H1 (cell line): Measurements from ENCODE around the gene ZNF691. TPM values are rescaled to one million over a fixed set of nuclear protein-coding genes. Genes with fewer than 3 reads are reported as not detected.

Source experiments
- CTCF ChIA-PET: fragments of 300-600 bp; sonication (Branson Sonifier 250); formaldehyde crosslinking; loops from one replicate; lab custom pipeline; 2021; ENCODE audit not compliant: partially characterized antibody; lab: Charles Lee
- POLR2A ChIA-PET: fragments of 300-600 bp; sonication (Branson Sonifier 250); formaldehyde crosslinking; loops from one replicate; lab custom pipeline; 2021; ENCODE audit warnings: inconsistent platforms; ENCODE audit not compliant: partially characterized antibody; lab: Charles Lee
- DNase-seq, 2 experiments: peaks; one replicate each; pipeline versions ENCODE4 v3.0.0 to v3.0.0-alpha.2; 2010 to 2022; ENCODE audit warnings: low spot score in 2 of 2, low read depth in 1 of 2, mixed read lengths in 1 of 2
- FAIRE-seq: peaks from 2 replicates; lab custom pipeline; 2011; peaks lifted over from hg19 to GRCh38; lab: Jason Lieb, UNC
- H2AFZ ChIP-seq: 2 replicates; pipeline ENCODE4 v1.8.1; 2012; ENCODE audit warnings: low read length, inconsistent platforms
- H2AK5ac ChIP-seq: 2 replicates; pipeline ENCODE4 v1.6.1; 2013; ENCODE audit warnings: low read depth, low read length
- H2BK120ac ChIP-seq: replicated peaks from 2 replicates; pipeline ENCODE3; 2013; ENCODE audit warnings: low read depth, low read length, inconsistent platforms
- H2BK12ac ChIP-seq: 2 replicates; pipeline ENCODE4 v1.6.1; 2013; ENCODE audit warnings: low read depth, low read length
- H2BK15ac ChIP-seq: 2 replicates; pipeline ENCODE4 v1.6.1; 2013; ENCODE audit warnings: low read length
- H2BK20ac ChIP-seq: 2 replicates; pipeline ENCODE4 v1.6.1; 2013; ENCODE audit warnings: low read length
- H2BK5ac ChIP-seq: 2 replicates; pipeline ENCODE4 v1.6.1; 2013; ENCODE audit warnings: low read depth, low read length
- H3K14ac ChIP-seq: 2 replicates; pipeline ENCODE4 v1.6.1; 2013; ENCODE audit warnings: inconsistent platforms; ENCODE audit not compliant: insufficient read length
- H3K18ac ChIP-seq: 2 replicates; pipeline ENCODE4 v1.6.1; 2013; ENCODE audit warnings: low read length; ENCODE audit errors: extremely low read depth
- H3K23ac ChIP-seq: 2 replicates; pipeline ENCODE4 v1.6.1; 2013; ENCODE audit warnings: inconsistent platforms; ENCODE audit not compliant: insufficient read length
- H3K23me2 ChIP-seq: 2 replicates; pipeline ENCODE4 v1.6.1; 2013; ENCODE audit warnings: low read depth, low read length
- H3K27ac ChIP-seq: 2 replicates; pipeline ENCODE4 v1.6.1; 2011; ENCODE audit warnings: low read depth, low read length, inconsistent platforms
- H3K27me3 ChIP-seq, 4 experiments: replicated peaks in 1 of 4; 1 replicate in 1 of 4; 2 replicates in 3 of 4; pipeline versions ENCODE4 v1.6.1 to v1.8.1; 2011 to 2013; ENCODE audit warnings: low read length in 3 of 4, mild to moderate bottlenecking in 3 of 4, inconsistent platforms in 2 of 4, mixed read lengths in 2 of 4, moderate library complexity in 1 of 4; ENCODE audit not compliant: control insufficient read depth in 3 of 4, insufficient read depth in 3 of 4; ENCODE audit errors: extremely low read depth in 1 of 4
- H3K36me3 ChIP-seq, 4 experiments: 2 replicates each; pipeline versions ENCODE4 v1.6.1 to v1.8.1; 2011 to 2013; ENCODE audit warnings: mild to moderate bottlenecking in 4 of 4, low read length in 3 of 4, moderate library complexity in 2 of 4, control low read depth in 1 of 4, inconsistent platforms in 1 of 4; ENCODE audit not compliant: insufficient read depth in 4 of 4, control insufficient read depth in 2 of 4
- H3K4ac ChIP-seq: replicated peaks from 2 replicates; pipeline ENCODE3; 2013; ENCODE audit warnings: low read length, low read depth, mixed read lengths, inconsistent platforms; ENCODE audit not compliant: insufficient read length
- H3K4me1 ChIP-seq, 4 experiments: replicated peaks in 1 of 4; 1 replicate in 1 of 4; 2 replicates in 3 of 4; pipeline versions ENCODE4 v1.6.1 to v1.8.1; 2011 to 2013; ENCODE audit warnings: low read length in 3 of 4, inconsistent platforms in 2 of 4, mixed read lengths in 1 of 4; ENCODE audit not compliant: insufficient read depth in 4 of 4, control insufficient read depth in 3 of 4
- H3K4me2 ChIP-seq, 2 experiments: 2 replicates each; pipeline versions ENCODE4 v1.6.1 to v1.8.1; 2011 to 2013; ENCODE audit warnings: low read depth in 2 of 2, low read length in 2 of 2, control low read depth in 1 of 2, inconsistent platforms in 1 of 2, mild to moderate bottlenecking in 1 of 2; ENCODE audit not compliant: insufficient read depth in 1 of 2
- H3K4me3 ChIP-seq, 4 experiments: fragments of 200-600, 300-600 bp in 1 of 4; sonication (generic), shearing (Covaris generic), sonication (Bioruptor Twin) in 1 of 4; 2 replicates each; pipeline versions ENCODE4 v1.5.1 to v1.8.1; 2011 to 2016; ENCODE audit warnings: low read length in 4 of 4, low read depth in 3 of 4, control low read depth in 2 of 4, inconsistent platforms in 2 of 4, mild to moderate bottlenecking in 2 of 4, mixed read lengths in 1 of 4, moderate library complexity in 1 of 4; ENCODE audit not compliant: insufficient read depth in 2 of 4; ENCODE audit errors: extremely low read depth in 1 of 4
- H3K56ac ChIP-seq: replicated peaks from 2 replicates; pipeline ENCODE3; 2013; ENCODE audit warnings: low read depth, mild to moderate bottlenecking, mixed read lengths, low read length, inconsistent platforms; ENCODE audit not compliant: insufficient read length
- H3K79me1 ChIP-seq: 2 replicates; pipeline ENCODE4 v1.6.1; 2013; ENCODE audit warnings: low read depth, low read length, control low read depth
- H3K79me2 ChIP-seq, 2 experiments: 2 replicates each; pipeline versions ENCODE4 v1.6.1 to v1.8.1; 2012 to 2013; ENCODE audit warnings: low read length in 2 of 2, mild to moderate bottlenecking in 2 of 2, inconsistent platforms in 1 of 2; ENCODE audit not compliant: insufficient read depth in 2 of 2, control insufficient read depth in 1 of 2
- H3K9ac ChIP-seq, 4 experiments: replicated peaks in 1 of 4; 1 replicate in 1 of 4; 2 replicates in 3 of 4; pipeline versions ENCODE4 v1.6.1 to v1.8.1; 2011 to 2013; ENCODE audit warnings: low read depth in 3 of 4, low read length in 3 of 4, control low read depth in 2 of 4, mild to moderate bottlenecking in 2 of 4, moderate library complexity in 2 of 4, inconsistent platforms in 1 of 4; ENCODE audit errors: extremely low read depth in 1 of 4
- H3K9me3 ChIP-seq, 2 experiments: 2 replicates each; pipeline versions ENCODE4 v1.6.1 to v1.8.1; 2012 to 2013; ENCODE audit warnings: mild to moderate bottlenecking in 2 of 2, moderate library complexity in 2 of 2, control low read depth in 1 of 2, inconsistent platforms in 1 of 2, low read depth in 1 of 2, low read length in 1 of 2, mixed read lengths in 1 of 2; ENCODE audit not compliant: insufficient read depth in 2 of 2
- H4K20me1 ChIP-seq, 2 experiments: replicated peaks in 1 of 2; 2 replicates each; pipeline versions ENCODE3 to v1.8.1; 2011 to 2013; ENCODE audit warnings: inconsistent platforms in 2 of 2, low read length in 2 of 2, mild to moderate bottlenecking in 1 of 2; ENCODE audit not compliant: insufficient read depth in 2 of 2, control insufficient read depth in 1 of 2
- H4K5ac ChIP-seq: 2 replicates; pipeline ENCODE4 v1.6.1; 2013; ENCODE audit warnings: low read length, low read depth, mixed read lengths, inconsistent platforms; ENCODE audit not compliant: insufficient read length
- H4K8ac ChIP-seq: 2 replicates; pipeline ENCODE4 v1.8.0; 2013; ENCODE audit warnings: mild to moderate bottlenecking, moderate library complexity, low read length, inconsistent platforms; ENCODE audit not compliant: insufficient read depth; ENCODE audit errors: extremely low read depth
- H4K91ac ChIP-seq: replicated peaks from 2 replicates; pipeline ENCODE3; 2013; ENCODE audit warnings: low read length, mixed read lengths, inconsistent platforms; ENCODE audit not compliant: insufficient read length
- ATF2 ChIP-seq: IDR thresholded peaks from 2 replicates; pipeline ENCODE4 v1.6.1; 2012; ENCODE audit warnings: low read length, inconsistent platforms
- CREB1 ChIP-seq: IDR thresholded peaks from 2 replicates; pipeline ENCODE4 v1.6.1; 2012; ENCODE audit warnings: inconsistent platforms
- TAF1 ChIP-seq: IDR thresholded peaks from 2 replicates; pipeline ENCODE4 v1.6.1; 2011; ENCODE audit warnings: mild to moderate bottlenecking, low read depth, low read length
- WGBS, 2 experiments: shearing (Covaris generic) in 1 of 2; methylation state at CpG; one replicate each; pipeline versions ENCODE4 v1.1.6 to v1.1.7; 2013 to 2015; ENCODE audit warnings: low lambda C conversion rate in 2 of 2, mixed read lengths in 2 of 2, inconsistent platforms in 1 of 2, low coverage in 1 of 2, missing lambda C conversion rate in 1 of 2; ENCODE audit not compliant: insufficient replicate concordance in 2 of 2, insufficient coverage in 1 of 2, insufficient read length in 1 of 2; ENCODE audit errors: extremely low coverage in 1 of 2, missing lambda C conversion rate in 1 of 2; 5-methylcytosine and 5-hydroxymethylcytosine counted together
- polyA plus RNA-seq, 7 experiments: library from polyadenylated mRNA; depleted of rRNA in 3 of 7; stranded (reverse) in 5 of 7; unstranded in 2 of 7; fragments of >200 nt in 5 of 7; fragments of 200-250 nt in 2 of 7; gene quantifications; 1 replicate in 5 of 7; 2 replicates in 1 of 7; 4 replicates in 1 of 7; pipeline versions ENCODE4 v1.2.1 to v1.2.3, GENCODE V29; 2011 to 2013; ENCODE audit warnings: missing spikeins in 2 of 7, mixed read lengths in 2 of 7
- total RNA-seq: library from RNA; stranded (reverse); fragmentation: NEBNext Ultra II Directional; extraction: Animal tissue kit (Norgen Biotek cat#: 25700); gene quantifications from 2 replicates; pipeline ENCODE4 v1.2.1, GENCODE V29; 2021

Gene ZNF691
- total and polyA plus RNA-seq, 2 of the 8 experiments (the other 6 are each of a cell fraction or from before 2014, with no cell fraction given), result 19.5 TPM

- no peak overlapping the region for H3K23ac ChIP-seq
- no peak overlapping the region for H3K4ac ChIP-seq
- H4K91ac ChIP-seq, result no peak overlapping the region
- no peak overlapping the region for H3K56ac ChIP-seq
- no peak overlapping the region for H2BK15ac ChIP-seq
- H3K14ac ChIP-seq, result no peak overlapping the region
- no peak overlapping the region for H2AFZ ChIP-seq
- TF ChIP-seq ATF2 (no peak), CREB1 (no peak), TAF1 (no peak)
- FAIRE-seq, result no peak
- H3K9me3 ChIP-seq, result peaks cover 0 to 8% of the 10 kb centered on the region in 2 experiments; a peak in 2 of 4 replicates
- H3K23me2 ChIP-seq, result peaks cover 2% of the 10 kb centered on the region; the same call in 1 of the 2 replicates
- H2BK120ac ChIP-seq, result no peak overlapping the region
- H3K79me1 ChIP-seq, result peaks cover 5% of the 10 kb centered on the region; the same call in 1 of the 2 replicates
- no peak overlapping the region for H3K4me3 ChIP-seq
- no peak overlapping the region for H4K5ac ChIP-seq
- H3K18ac ChIP-seq, result no peak overlapping the region
- POLR2A ChIA-PET, result interaction anchor here (0.6 to 0.7 kb wide), 2 partner anchors 8 to 190 kb away, joined by 3 to 4 read pairs; no protein-coding TSS in a partner anchor
- peaks cover 4 to 8% of the 10 kb centered on the region in 2 experiments; a peak in 2 of 4 replicates for H3K79me2 ChIP-seq
- DNase-seq, result no peak
- H2BK5ac ChIP-seq, result no peak overlapping the region
- H2BK12ac ChIP-seq, result no peak overlapping the region
- 95% methylated on average over 6 of the region's 6 CpGs; no CpG with 5 or more reads in 1 of the 2 experiments for WGBS, 2 experiments
- peaks cover 0 to 9% of the 10 kb centered on the region in 2 experiments for H4K20me1 ChIP-seq
- H3K4me2 ChIP-seq, result no peak overlapping the region
- peaks cover 10 to 37% (median 24%) of the 10 kb centered on the region in 4 experiments; a peak in 6 of 8 replicates for H3K36me3 ChIP-seq
- no peak overlapping the region for H2BK20ac ChIP-seq
- H3K27ac ChIP-seq, result no peak overlapping the region
- no peak overlapping the region for H4K8ac ChIP-seq
- CTCF ChIA-PET, result no interaction called here
- no peak overlapping the region for H3K9ac ChIP-seq
- no peaks in the 10 kb centered on the region for H3K27me3 ChIP-seq
- no peaks in the 10 kb centered on the region; a peak in 1 of 7 replicates for H3K4me1 ChIP-seq
- no peak overlapping the region for H2AK5ac ChIP-seq
Measured at GRCh38 chr1:42853116-42853884, 6.9 kb downstream of the ZNF691 start.
